DOHH2 (cell line): Measurements from ENCODE around the gene LCT.

Experiments used
- CTCF ChIP-seq: fragments of 200-600 bp; sonication (generic); IDR thresholded peaks from one replicate; pipeline ENCODE4 v1.5.1; 2014; ENCODE audit warnings: antibody characterized with exemption, mild to moderate bottlenecking, low read depth, low read length; ENCODE audit not compliant: poor library complexity, severe bottlenecking
- EZH2phosphoT487 ChIP-seq: fragments of 200-600 bp; sonication (generic); IDR thresholded peaks from 2 replicates; pipeline ENCODE4 v1.6.1; 2017; ENCODE audit warnings: borderline replicate concordance, mild to moderate bottlenecking, antibody characterized with exemption, low read length, moderate library complexity, mixed read lengths

GRCh38 chr2:135798762-135799161 is 38.2 kb downstream of the LCT start:
- no peak for TF ChIP-seq CTCF
- no peak for TF ChIP-seq EZH2phosphoT487
